Measurements from ENCODE around the gene IKZF2. TPM values are rescaled to one million over a fixed set of nuclear protein-coding genes. Genes with fewer than 3 reads are reported as not detected.

Gene IKZF2
- total RNA-seq, 1 donor from 2014 or later: 29.2 TPM

- Histone ChIP-seq H3K36me3 (no peaks in the 10 kb centered on the region), H3K4me3 (no peak overlapping the region), H3K4me1 (peaks cover 13% of the 10 kb centered on the region), H3K9me3 (no peaks in the 10 kb centered on the region), H3K27me3 (no peaks in the 10 kb centered on the region), H3K27ac (no peak overlapping the region)
- intact Hi-C loops (cut with DNase I): no loop called here
- no peak for DNase-seq (ENCODE audit: extremely low spot score in 2 of 2)
- TF ChIP-seq POLR2A (IDR thresholded peaks at IDR 0.05): no peak
Measured at GRCh38 chr2:213068676-213069359, 82.6 kb downstream of the IKZF2 start.

GRCh38 chr2:213067888-213068287 lies 83.5 kb downstream of the IKZF2 start:
- Histone ChIP-seq H3K27ac (no peak overlapping the region), H3K9me3 (no peaks in the 10 kb centered on the region), H3K36me3 (no peaks in the 10 kb centered on the region), H3K27me3 (no peaks in the 10 kb centered on the region), H3K4me1 (peaks cover 13% of the 10 kb centered on the region), H3K4me3 (no peak overlapping the region)
- TF ChIP-seq POLR2AphosphoS5 (IDR thresholded peaks at IDR 0.05; ENCODE audit: insufficient read depth in 1 of 2, low read depth in 1 of 2): no peak
- no peak for TF ChIP-seq POLR2A (IDR thresholded peaks at IDR 0.05)
- no peak for TF ChIP-seq CTCF (IDR thresholded peaks at IDR 0.05)
- no peak for DNase-seq (ENCODE audit: extremely low spot score in 2 of 2)
- intact Hi-C loops (cut with DNase I): no loop called here

GRCh38 chr2:213066443-213066743 lies 85.0 kb downstream of the IKZF2 start:
- Histone ChIP-seq H3K27me3 (no peaks in the 10 kb centered on the region), H3K4me1 (peaks cover 13% of the 10 kb centered on the region), H3K36me3 (no peaks in the 10 kb centered on the region), H3K9me3 (no peaks in the 10 kb centered on the region), H3K27ac (no peak overlapping the region), H3K4me3 (no peak overlapping the region)
- intact Hi-C loops (cut with DNase I): no loop called here
- TF ChIP-seq POLR2A (IDR thresholded peaks at IDR 0.05) (no peak), CTCF (IDR thresholded peaks at IDR 0.05) (no peak), POLR2AphosphoS5 (IDR thresholded peaks at IDR 0.05; ENCODE audit: insufficient read depth in 1 of 2, low read depth in 1 of 2) (no peak)
- no peak for DNase-seq (ENCODE audit: extremely low spot score in 2 of 2)

- H3K4me3 ChIP-seq: no peak overlapping the region
Measured at GRCh38 chr2:213065583-213066442, 85.6 kb downstream of the IKZF2 start.

GRCh38 chr2:213064099-213064498 lies 87.3 kb downstream of the IKZF2 start:
- H3K9me3 ChIP-seq: no peaks in the 10 kb centered on the region
- no peak overlapping the region for H3K4me3 ChIP-seq
- H3K4me1 ChIP-seq: peaks cover 13% of the 10 kb centered on the region
- TF ChIP-seq CTCF (IDR thresholded peaks at IDR 0.05) (no peak), POLR2AphosphoS5 (IDR thresholded peaks at IDR 0.05; ENCODE audit: insufficient read depth in 1 of 2, low read depth in 1 of 2) (no peak), POLR2A (IDR thresholded peaks at IDR 0.05) (no peak)
- intact Hi-C loops (cut with DNase I): no loop called here
- H3K36me3 ChIP-seq: no peaks in the 10 kb centered on the region
- H3K27me3 ChIP-seq: no peaks in the 10 kb centered on the region
- no peak for DNase-seq (ENCODE audit: extremely low spot score in 2 of 2)
- no peak overlapping the region for H3K27ac ChIP-seq

More at GRCh38 chr2:213065583-213066442, 85.6 kb downstream of the IKZF2 start:
- intact Hi-C loops (cut with DNase I): no loop called here
- Histone ChIP-seq H3K9me3 (no peaks in the 10 kb centered on the region), H3K36me3 (no peaks in the 10 kb centered on the region), H3K27me3 (no peaks in the 10 kb centered on the region), H3K27ac (no peak overlapping the region), H3K4me1 (peaks cover 13% of the 10 kb centered on the region)
- no peak for DNase-seq (ENCODE audit: extremely low spot score in 2 of 2)
- no peak for TF ChIP-seq POLR2AphosphoS5 (IDR thresholded peaks at IDR 0.05; ENCODE audit: insufficient read depth in 1 of 2, low read depth in 1 of 2)
- TF ChIP-seq POLR2A (IDR thresholded peaks at IDR 0.05): no peak
- TF ChIP-seq CTCF (IDR thresholded peaks at IDR 0.05): no peak
